ENCODE measurements around the gene FOXD4L3.
"Not testable (repeated sequence)": the region's sequence is repeated elsewhere in the genome, so short reads cannot be mapped to it uniquely, and the experiment has no call there.

GRCh38 chr9:68323749-68324148, 21.1 kb downstream of the FOXD4L3 start:
- not testable (repeated sequence) for TF ChIP-seq POLR2A (IDR thresholded peaks at IDR 0.05); CTCF (IDR thresholded peaks at IDR 0.05 in 8 of 11, conservative IDR thresholded peaks at IDR 0.05 in 3 of 11)
